Stimulated activated naive CD4-positive, alpha-beta T cell treated with Interleukin-2 at 50 U/mL for 16 hours (primary cell): ENCODE measurements around the gene OVAAL.

ENCODE experiments used
- DNase-seq: peaks from one replicate; lab custom pipeline; 2025; lab: John Stamatoyannopoulos, UW

Gene OVAAL

DNA sequence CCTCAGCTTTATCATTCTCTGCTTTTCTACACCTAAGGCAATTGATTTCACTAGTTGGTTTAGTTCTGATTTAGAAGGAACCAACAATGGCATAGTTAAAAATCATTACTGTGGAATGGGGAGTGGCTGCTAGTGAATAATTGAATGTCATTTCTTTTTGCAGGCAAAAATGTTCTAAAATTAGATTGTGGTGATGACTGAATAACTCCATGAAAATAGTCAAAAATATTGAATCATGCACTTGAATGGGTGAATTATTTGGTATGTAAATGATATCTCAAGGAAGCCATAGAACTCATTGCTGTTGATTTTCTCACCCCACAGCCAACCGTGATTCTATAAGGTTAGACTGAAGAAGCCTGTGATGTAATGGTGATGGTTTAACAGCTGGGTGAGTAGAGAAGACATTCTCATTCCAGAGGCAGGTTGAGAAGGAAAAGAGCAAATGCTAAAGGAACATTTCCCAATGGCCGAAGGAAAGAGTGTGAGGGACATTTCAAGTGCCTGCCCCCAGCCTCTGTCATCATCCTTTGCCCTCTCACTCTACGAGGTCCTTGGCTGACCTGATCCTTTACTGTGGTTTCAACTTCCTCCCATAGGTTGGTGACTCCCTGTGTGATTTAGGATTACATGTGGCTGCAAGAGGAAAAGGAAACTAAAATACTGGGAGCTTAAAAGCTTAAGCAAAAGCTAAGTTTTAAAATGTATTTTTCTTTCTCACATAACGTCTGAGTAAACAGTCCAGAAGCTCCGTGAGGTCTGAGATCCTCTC lies 12.5 kb downstream of the OVAAL start:
- DNase-seq, result no peak

DNA sequence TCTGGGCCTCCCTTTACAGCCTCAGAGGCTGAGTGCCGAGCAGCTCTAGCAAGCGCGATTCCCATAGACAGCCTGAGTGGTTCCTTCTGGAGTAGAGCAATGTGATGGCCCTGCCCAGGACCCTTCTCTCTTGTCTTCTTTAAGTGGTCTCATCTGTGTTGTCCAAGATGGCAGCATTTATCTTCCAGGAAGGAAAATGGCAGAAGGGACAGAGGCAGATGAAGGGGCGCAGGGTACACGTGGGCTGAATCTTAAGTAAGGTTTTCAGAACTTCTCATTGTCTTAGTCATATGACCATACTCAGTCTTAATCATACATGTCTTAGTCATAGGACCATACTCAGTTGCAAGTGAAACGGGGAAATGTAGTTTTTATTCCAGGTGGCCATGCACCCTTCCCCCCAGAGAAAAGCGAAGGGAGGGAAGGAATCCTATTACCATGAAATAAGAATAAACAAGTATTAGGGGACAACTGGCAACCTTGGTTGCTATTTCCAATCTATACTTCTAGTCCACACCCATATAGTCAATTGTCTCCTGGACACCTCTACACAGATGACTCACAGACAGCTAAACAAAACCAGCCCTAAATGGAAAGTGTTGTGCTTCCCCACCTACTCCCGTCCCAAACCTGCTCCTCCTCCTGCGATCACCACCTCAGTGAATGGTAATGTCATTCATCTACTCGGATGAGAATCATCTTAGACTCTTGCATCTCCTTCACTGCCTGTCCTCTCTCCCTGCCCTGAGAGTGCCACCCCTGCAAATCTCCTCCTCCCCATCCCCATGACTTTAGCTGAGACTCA lies 13.3 kb downstream of the OVAAL start:
- DNase-seq, result peak; percentile 39

DNA sequence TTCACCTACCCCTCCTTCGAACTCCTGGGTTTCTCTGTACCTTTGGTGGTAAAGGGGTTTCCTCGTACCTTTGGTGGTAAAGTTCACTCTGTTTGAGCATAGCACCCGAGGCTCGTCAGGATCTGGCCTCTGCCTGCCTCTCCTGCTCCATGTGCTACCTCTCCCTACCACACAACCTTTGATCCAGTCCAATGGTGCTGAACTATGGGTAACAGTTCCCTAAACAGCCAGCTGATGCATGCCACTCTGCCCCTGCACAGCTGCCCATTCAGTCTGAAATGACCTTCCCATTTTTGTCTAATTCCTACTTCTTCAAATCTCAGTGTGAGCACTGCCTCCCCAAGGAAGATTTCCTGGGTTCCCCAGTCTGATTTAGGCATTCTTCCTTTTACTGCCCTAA lies 14.0 kb downstream of the OVAAL start:
- DNase-seq, result no peak

DNA sequence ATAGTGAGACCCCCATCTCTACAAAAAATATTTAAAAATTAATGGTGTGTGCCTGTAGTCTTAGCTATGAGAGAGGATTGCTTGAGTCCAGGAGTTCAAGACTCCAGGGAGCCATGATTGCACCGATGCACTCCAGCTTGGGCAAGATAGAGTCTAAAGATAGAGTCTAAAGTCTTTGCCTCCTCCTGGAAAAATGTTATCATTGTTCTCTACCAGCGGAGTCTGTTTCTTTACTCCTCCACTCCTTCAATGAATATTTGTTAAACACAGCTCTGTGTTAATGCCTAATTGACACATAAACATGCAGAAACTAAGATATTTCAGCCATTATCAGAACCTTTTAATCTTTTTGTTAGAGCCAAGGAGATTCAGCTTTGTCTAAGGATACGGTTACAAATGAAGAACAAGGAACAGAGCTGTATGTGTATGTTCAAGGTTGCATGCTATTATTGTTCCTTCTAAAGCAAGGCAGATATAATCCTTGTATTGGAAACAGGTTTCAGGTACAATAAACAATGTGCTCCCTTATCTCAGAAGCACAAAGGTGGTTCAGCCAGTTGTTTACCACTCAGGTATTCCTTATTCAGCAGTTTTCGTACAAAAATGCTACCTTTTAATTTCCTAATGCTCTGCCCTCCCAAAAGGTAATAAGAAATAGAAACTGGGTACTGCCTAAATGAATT lies 15.4 kb downstream of the OVAAL start:
- DNase-seq, result no peak

DNA sequence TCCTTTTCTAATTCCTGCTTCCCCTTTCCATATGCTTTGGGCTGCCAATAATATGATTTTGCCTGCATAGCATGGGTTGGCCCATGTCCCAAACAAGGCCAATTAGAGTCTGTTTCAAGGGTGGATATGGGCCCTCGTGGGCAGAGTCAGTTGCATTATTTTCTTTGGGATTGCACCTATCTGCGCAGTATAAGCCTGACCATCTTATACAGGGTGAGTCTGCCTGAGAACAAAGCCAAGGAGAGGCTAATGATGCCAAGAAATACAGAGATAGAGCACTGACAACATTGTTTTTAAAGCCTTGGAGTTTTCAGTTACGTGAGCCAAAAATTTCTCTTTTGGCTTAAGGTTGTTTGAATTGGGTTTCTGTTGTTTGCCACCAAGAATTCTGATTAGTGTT lies 18.6 kb downstream of the OVAAL start:
- DNase-seq, result no peak

DNA sequence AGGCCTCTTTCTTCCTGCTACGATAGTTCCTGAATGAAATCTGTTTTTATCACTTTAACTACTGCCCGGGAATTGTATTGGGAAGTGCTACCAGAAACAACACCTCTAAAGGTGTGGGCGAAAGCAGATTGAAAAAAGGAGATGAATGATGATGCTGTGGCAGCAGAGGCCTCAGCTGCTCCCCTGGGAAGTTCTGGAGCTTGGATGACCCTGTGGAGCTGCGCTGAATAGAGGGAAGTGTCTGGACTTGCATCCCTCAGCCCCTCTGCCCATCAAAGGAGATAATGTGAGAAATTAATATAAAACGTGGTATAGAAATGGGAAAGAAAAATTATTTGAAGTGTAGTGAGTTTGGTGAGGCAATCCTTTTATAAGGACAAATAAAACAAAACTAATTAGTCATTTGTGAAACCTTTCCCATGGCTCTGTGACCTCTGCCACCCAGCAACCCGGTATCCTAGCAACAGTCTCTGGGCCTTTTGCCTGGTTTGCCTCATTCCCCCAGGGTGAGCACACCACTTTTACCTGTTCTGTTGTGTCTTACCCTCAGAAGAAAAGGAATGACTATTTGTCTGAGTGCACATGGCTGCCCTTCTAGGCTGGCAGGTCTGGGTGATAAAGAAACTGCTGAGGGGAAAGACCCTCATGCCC lies 21.3 kb downstream of the OVAAL start:
- DNase-seq, result no peak

DNA sequence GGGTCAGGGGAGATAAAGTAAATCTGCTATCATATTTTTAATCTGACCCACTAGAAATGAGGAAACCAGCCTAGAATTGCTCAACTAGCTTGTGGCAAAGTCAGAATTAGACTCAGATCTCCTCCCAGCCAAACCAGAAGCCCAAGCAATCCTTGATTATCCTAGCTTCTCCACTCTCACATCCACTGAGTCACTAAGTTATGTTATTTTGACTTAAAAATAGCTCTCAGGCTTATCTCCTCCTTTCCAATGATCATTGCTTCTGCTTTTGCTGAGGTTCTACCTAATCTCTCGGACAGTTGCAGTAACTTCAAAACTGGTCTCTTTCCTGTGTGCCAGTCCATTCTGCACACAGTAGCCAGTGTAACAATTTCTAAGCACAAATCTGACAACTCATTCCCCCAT lies 22.9 kb downstream of the OVAAL start:
- DNase-seq, result no peak

DNA sequence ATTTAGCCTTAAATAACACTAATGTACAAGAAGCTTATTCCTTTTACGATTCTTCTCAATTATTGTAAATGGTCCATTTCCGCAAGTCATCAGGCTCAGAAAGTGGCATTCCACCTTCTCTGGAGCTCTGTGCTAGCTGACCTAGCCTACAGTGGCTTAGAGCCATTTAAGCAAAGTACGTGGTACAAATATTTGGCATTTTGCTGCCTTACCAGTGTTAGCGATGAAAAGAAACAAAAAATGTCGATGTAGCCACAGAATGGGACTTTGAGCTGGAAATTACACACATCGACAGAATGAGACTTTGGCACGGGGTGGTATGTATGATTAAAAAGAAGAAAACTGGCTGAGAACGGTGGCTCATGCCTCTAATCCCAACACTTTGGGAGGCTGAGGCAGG lies 26.1 kb downstream of the OVAAL start:
- no peak for DNase-seq

DNA sequence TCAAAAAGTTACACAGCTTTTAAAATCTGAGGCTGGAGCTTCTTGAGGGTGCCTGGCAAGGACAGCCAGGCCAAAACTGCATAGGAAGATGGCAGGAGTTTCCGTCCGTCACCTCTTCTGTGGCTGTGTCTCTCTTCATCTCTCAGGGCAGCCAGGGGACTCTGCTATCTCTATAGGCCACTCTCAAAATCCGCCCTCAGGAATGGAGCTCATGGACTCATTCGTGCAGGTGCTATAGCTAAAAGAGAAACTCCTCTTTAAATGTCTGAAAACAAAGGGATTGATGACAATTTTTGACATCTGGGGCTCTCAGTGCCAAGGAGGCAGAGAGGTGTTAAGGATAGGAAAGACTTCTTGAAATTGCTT lies 27.2 kb downstream of the OVAAL start:
- no peak for DNase-seq

DNA sequence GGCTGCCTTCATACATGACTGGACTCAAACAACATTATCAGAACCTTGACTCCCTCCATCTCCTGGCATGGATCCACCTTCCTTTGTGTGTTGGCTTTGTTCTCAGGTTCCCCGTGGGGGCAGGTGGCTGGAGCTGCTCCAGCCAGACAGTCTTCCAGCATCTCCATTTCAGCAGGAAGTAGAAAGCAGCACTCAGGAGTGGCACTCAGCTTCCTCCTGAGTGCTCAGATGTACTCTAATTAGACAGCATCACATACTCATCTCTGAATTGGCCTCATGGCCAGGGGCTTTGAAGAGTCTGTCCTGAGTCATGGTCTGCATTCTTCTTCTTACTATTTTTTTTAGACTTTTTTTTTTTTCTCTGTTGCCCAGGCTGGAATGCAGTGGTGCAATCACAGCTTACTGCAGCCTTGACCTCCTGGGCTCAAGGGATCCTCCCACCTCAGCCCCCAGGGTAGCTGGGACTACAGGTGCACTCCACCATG lies 27.9 kb downstream of the OVAAL start:
- DNase-seq, result no peak

DNA sequence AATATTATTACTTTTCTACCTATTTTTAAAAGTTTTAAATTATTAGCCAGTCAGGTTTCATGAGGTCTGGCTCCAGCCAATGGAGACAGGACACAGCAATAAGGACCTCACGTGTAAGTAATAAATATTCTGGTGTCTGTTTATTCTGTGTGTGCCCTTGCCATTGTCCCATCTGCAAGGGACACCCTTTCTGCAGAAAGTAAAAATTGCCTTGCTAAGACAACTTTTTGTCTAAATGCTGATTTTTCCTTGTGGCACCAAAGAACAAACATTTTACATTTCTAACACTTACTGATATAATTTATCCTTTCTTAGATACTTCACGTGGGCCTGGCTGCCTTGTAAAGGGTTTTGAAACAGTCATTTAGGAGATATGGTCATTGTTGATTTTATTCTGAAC lies 29.4 kb downstream of the OVAAL start:
- no peak for DNase-seq

DNA sequence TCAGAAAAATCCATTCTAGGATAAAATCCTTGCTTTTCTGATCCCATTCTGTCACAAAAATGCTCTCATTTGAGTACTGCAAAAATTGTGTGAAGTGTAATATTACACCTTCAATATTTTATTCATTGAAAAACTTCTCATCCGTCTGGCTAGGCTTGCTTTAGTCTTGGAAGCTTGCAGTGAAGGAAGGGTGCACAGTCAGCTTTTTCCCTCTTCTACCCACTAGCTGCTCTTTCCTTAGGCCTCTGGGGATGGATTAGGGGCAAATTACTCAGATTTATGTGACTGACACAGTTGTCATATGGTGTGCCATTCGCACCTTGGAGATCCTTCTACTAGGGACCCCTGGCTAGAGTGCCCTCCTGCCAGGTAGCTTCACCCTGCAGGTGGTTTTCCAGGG lies 32.1 kb downstream of the OVAAL start:
- DNase-seq, result no peak

DNA sequence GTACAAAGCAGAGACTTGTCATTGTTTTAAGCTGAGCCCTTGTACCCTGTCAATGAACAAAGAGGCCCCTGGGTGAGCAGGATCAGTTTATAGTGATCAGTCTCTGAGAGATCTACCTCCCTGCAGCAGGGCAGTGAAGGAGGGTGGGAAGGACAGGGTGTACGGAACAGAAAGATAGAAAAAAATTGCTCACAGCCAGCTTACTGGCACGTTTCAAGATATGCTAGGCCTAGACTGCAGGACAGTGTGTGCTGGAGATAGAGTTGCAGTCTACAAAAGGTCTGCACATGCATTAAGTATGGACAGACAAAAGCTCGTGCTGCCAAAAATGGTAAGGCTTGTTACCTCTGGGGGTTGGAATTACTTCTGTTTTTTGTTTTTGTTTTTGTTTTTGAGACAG lies 34.6 kb downstream of the OVAAL start:
- no peak for DNase-seq

DNA sequence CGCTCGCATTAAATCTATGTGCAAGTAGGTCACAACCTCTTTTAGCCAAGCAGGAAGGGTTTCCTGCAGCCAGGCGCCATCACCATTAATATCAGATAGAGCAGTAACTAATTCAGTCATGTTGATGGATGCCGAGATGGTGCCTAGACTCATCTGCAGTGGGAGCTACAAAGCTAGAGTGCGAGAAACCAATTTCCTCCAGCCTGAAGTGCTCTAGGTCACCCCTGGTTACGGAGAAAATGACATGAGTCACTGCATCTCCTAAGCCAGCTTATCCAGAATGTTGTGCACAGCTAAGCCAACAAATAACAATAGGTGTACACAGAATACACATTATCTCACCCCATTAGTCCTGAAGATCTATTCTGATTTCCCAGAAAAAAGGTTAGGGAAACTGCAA lies 36.0 kb downstream of the OVAAL start:
- no peak for DNase-seq

DNA sequence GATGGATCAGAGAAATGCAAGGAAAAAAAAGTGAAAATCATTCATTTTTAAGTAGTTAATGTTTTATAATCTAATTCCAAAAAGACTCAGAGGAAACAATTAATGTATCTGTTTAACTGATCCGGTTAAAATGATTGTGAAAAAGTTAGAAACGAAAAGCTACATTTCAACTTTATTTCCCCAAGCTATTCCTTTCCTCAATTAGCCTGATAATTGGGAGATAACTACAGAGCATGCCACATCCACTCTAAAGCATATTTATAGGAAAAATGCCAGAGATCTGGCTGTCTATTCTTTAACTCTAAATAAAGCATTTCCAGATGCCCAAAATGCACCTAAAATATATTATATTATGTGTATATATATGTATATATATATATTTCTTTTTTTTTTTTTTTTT lies 37.2 kb downstream of the OVAAL start:
- no peak for DNase-seq

DNA sequence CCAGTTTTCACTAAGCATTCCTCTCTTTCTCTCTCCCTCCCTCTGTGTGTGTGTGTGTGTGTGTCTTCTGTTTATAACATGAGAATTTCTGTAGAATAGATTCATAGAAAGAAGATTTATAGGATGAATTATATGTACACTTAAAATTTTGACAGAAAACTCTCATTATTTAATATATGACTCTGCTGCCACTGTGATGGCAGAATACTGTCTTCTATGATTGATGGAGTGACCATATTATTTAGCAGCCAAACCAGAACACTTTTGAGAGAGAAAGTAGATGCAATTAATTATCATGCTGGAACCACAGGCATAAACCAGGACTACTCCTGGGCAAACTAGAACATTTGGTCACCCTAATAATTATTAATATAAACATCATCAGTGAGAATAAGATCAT lies 38.8 kb downstream of the OVAAL start:
- DNase-seq, result no peak

DNA sequence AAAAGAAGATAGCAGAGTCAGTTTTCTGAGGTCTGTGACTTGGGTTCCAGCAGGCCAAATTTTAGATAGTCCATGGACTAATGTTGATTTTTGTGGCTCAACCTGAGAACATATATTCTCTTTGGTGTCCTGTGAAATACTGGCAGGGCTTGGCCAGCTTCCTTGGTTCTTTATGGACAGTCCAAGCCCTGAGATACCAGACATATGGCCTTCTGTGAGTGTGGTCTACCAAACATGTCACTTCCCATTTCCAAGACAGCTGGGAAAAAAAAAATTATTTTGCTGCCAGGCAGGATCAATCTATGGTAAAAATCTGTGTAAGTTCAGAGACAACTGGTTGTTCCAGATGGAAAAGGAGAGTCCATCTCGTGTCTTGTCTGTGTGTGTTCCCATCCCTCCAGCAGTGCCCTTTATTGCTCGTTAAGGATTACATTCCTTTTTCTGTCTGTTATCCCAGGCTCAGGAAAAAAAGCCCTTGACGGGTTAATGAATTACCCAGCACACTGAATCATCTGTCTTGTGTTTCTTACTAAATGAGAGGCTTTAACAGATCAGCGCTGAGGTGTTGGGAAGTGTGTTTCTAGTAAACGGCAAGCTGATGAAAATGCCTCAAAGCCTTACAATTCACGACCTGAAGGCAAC lies 39.7 kb downstream of the OVAAL start:
- DNase-seq, result no peak

DNA sequence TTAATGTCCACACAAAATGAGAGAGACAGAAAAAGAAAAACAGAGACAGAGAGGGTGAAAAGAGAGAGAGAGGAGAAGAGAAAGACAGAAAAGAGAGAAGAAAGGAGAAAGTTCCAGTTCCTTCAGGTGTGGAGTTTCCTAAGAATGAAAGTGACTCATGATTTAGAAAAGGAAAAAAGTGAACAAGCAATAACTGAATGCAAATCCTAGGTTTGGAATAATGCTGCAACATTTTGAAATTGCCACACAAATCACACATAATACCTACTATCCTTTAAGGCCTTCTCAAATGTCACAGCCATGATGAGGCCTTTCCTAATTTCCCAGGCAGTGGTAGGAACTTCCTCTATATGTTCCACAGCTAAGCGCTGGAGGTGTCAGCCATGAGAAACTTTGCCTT lies 41.6 kb downstream of the OVAAL start:
- no peak for DNase-seq

DNA sequence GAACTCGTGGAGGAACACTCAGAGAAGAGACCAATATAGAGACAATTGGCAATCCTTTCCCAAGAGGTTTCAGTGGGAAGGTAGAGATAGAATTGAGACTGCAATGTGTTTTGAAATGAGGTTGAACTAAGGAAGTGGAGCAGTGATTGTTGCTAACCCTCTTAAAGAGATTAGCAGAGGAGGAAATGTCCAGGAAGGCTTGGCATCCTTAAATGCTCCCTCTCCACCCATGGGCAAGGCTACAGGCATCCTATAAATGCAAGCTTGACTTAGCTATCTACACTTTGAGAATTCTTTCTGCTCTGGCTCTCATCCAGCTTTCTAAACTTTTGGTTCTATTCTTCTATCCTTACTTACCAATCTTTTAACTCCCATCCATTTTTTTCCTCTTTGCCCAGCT lies 42.7 kb downstream of the OVAAL start:
- DNase-seq, result no peak

DNA sequence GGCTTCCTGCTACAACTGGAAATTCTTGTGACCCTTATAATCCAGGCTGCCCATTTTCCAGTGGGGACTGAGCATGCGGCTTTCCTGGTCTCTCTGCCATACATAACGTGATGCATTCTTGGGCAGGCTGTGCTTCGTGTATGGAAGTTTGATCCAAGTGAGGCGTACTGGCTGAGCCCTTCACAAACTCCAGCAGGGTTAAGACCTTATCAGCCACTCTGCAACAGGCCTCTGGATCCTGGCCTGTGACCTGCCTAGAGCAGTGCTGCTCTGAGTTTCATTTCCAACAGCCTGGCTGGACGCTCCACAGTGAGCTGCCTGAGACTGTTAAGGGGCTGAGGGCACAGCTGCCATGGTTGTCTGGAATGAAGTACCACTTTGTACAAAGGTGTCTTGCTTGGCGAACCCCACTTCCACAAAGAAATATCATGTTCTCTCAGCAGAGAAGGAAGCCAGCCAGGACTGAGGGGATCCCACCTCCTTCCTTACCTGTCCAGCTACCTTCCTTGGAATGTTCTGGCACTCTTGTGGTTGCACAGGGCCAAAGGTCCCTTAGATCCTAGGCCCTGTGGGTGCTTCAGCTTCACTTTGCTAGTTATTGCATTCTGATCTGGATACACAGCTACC lies 44.6 kb downstream of the OVAAL start:
- DNase-seq, result no peak

DNA sequence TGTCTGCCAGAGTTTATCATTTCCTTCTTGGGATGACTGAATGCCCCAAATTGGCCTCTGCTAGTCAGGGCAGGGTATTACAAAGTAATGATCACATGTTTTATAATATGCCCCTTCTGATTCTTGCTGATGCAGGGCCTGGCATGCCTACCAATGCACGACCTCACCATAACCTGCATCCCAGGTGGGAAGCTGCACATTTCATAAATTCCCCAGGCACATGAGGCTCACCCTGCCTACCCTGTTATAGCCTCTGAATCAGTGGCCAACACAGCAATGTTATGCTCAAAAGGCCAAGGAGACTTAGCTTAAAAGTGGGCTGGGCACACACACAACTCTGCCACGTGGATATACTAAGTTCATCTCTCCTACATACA lies 45.1 kb downstream of the OVAAL start:
- no peak for DNase-seq

DNA sequence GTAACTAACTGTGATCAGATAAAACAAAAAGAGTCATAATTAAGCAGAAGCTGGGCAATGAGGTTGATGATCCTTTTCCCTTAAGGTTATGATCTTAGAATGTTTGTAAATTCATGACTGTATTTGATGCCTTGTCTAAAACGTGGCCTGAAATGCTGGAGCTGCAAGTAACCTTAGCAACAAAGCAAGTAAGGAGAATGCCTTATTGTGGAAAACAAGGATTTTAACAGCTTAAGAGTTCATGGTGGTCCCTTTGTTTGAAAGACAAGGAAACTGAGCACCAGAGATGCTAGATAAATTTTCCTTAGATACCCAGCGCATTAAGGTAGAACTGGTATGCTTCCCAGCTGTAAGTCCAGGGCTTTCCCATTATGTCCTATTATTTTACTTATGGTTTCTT lies 47.4 kb downstream of the OVAAL start:
- DNase-seq, result no peak
